ENCODE results near the gene RECK.

DNA sequence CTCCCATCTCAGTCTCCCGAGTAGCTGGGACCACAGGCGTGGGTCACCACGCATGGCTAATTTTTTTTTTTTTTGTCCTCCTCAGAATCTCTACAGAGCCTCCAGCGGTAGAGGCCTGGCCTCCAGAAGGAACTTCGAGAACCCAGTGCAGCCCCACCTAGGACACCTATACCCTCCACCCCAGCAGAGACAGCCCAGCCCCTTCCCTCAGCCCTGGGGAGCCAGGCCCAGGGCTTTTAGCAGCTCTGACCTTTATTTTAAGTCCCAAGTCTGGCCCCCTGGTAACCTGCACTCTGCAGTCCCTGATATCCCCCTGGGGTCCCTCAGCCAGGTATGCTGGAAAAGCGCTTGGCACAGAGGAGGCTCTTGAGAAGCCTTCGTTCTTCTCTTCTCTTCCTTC, 105.0 kb downstream of the RECK start:
- TF ChIP-seq CTCF (IDR thresholded peaks at IDR 0.05) = no peak
- no peak for TF ChIP-seq ZFX (IDR thresholded peaks at IDR 0.05; ENCODE audit: borderline replicate concordance)
